Sigmoid colon (tissue), 3 donors: ENCODE measurements around the gene IFITM2.

Source experiments
- POLR2A ChIP-seq, 2 donors: fragments of 450-650 bp; IDR thresholded peaks; one replicate each; pipeline ENCODE4 v1.6.1; 2016; ENCODE audit warnings: antibody characterized with exemption in 2 of 2, mild to moderate bottlenecking in 2 of 2, moderate library complexity in 2 of 2
- TF ChIP-seq, protein P1 (sequence below), 4 experiments: fragments of 450-650 bp in 3 of 4; fragments of 200-600 bp in 1 of 4; IDR thresholded peaks; one replicate each; pipeline ENCODE4 v1.5.1; 2016 to 2019; ENCODE audit warnings: antibody characterized with exemption in 4 of 4, mild to moderate bottlenecking in 3 of 4, moderate library complexity in 2 of 4

GRCh38 chr11:355581-356458, 48.2 kb downstream of the IFITM2 start:
- TF ChIP-seq, protein P1, sequence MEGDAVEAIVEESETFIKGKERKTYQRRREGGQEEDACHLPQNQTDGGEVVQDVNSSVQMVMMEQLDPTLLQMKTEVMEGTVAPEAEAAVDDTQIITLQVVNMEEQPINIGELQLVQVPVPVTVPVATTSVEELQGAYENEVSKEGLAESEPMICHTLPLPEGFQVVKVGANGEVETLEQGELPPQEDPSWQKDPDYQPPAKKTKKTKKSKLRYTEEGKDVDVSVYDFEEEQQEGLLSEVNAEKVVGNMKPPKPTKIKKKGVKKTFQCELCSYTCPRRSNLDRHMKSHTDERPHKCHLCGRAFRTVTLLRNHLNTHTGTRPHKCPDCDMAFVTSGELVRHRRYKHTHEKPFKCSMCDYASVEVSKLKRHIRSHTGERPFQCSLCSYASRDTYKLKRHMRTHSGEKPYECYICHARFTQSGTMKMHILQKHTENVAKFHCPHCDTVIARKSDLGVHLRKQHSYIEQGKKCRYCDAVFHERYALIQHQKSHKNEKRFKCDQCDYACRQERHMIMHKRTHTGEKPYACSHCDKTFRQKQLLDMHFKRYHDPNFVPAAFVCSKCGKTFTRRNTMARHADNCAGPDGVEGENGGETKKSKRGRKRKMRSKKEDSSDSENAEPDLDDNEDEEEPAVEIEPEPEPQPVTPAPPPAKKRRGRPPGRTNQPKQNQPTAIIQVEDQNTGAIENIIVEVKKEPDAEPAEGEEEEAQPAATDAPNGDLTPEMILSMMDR (IDR thresholded peaks at IDR 0.05): no peak
- TF ChIP-seq POLR2A (IDR thresholded peaks at IDR 0.05): peak; percentile 19 to 44
